GM15510 (cell line): ENCODE results near the gene NELFCD.

Experiments used
- POLR2A ChIP-seq: IDR thresholded peaks from 3 replicates; pipeline ENCODE4 v1.6.1; 2011; ENCODE audit warnings: borderline replicate concordance; ENCODE audit not compliant: insufficient read length; ENCODE audit errors: extremely low read depth

Gene NELFCD

DNA sequence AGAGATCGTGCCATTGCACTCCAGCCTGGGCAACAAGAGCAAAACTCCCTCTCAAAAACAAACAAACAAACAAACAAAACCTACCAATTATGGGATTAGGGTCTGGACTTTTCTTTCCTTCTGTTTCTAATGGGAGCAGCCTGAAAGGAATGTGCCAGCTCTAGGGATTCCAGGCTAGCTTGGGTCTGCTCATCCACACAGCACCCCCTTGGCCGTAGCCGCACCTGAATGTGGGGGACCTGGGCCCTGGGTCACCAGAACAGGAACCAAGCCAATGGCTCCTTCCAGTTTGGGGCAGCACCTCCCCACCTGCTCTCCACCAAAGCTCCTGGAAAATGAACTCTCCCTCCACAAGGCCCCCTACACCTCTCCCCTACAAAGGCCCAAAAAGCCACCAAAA, 19.3 kb downstream of the NELFCD start:
- TF ChIP-seq POLR2A = no peak

DNA sequence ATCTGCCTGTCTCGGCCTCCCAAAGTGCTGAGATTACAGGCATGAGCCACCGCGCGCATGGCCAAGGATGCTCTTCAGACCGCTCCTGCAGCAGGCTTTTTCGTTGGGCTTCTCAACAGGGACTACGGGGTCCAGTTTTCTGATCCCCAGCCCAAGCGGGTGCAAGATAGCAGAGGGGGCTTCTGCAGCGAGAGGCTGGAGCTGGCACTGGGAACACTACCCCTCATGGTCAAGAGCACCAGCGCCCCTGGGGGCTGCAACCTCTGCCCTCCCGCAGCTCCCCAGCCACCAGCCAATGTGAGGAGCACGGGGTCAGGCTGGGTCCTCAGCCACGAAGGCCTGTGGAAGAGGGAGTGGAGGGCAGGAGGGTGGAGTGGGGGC, 20.0 kb downstream of the NELFCD start:
- no peak for TF ChIP-seq POLR2A

DNA sequence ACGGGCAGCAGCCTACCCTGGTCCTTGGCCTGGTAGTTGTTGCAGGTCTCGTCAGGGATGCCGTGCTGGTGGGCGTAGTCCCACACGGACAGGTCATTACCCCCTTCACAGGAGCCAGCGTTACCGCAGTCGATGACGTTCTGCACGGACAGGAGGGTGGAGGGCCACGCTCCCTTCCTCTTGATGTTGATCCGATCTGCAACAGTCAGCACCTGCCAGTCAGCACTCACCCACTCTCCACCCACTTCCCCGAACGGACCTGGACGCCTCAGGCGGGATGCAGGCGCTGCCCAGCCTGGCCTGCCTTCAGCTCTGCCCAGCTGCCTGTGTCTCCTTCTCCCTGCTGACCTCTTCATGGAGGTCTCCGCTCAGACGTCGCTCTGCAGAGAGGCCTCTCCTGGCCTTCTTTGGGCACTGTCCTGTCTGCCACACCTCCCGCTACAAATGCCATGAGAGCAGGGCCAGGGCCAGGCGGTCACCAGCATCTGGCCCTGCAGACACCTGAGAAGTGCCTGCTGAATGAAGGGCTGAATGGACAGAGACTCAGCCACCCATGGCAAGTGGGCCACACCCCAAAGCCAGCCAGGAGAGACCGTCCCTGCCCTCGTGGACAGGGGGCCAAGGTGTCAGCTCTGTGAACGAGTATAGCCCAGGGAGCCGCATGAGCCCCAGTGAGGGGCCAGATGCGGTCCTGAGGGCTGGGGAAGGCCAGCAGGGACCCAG, 20.6 kb downstream of the NELFCD start:
- no peak for TF ChIP-seq POLR2A

DNA sequence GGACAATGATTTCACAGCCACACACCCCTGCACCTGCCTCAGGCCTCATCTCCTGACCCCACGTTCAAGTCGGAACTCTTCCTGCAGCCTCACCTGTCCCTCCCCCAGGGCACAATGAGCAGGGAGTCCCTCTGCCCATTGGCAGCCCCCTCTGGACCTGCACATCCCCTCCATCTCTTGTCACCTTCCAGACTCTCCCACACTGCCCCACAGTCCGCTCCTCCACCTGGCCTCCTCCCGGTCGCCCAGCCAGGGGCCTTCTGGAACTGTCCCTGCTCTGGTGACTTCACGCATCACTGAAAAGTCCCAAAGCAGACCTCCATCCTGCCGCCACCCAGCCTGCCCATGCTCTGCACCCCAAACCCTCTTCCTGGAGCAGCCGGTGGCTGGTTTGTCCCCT, 21.3 kb downstream of the NELFCD start:
- TF ChIP-seq POLR2A = peak; percentile 5

DNA sequence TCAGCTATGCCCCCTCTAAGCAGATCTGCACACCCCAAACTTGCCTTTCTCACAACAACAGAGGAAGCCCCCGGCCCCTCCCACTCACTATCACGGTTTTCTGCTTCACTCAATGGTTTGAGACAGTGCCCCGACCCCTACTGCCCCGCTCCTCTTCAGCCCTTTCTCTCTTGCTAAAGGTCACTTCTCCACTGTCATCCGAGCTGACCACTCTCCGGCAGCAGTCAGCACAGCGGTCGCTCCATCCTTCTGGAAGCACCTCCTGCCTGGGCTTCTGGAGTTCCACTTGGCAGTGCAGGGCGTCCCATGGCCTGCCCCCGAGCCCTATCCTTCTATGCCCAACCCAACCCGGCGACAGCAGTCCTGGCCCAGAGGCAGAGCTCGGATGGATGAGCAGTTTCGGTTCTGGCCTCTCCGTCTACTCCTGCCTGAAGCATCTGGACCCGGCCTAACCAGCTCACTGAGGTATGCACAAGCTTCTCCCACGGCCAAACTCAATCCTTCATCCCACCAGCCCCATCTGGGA, 21.9 kb downstream of the NELFCD start:
- no peak for TF ChIP-seq POLR2A

DNA sequence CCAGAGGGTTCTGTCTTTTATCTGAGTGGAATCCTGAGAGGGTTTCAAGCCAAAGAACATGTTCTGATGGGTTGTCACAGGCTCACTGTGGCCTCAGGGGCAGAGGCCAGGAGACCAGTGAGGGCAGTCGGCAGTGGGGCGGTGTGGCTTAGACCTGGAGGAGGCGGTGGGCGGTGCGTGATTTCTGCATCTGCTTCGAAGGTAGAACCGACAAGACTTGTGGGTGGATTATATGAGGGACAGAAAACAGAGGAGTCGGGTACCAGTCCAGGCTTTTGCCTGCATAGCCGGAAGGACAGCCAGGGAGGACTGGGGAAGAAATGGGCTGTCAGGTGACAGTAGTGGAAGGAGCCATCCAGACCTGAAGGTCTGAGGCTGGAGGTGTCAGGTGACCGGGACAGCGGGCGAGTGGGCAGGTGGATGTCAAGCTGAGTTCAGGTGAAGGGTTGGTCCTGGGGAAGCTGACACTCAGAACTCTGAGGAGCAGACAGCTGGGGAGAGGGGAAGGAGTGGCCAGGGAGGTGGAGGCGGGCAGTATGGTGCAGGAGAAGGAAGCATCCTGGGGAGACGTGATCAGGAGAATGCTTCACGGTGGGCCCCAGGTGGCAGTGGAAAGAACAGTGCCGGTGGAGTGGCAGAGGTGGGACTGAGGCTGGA, 22.9 kb downstream of the NELFCD start:
- no peak for TF ChIP-seq POLR2A

DNA sequence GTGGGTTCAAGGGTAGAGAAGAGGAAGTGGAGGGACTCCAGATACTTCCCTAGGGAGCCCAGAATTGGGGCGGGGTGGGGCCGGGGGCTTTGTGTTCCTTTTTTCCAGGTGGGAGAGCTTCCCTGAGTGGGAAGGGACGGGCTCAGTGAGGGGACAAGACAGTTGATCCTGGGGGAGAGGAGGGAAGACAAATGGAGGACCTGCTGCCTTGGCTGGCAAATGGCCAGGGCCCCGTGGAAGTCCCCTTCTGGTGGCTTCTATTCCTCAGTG, 23.4 kb downstream of the NELFCD start:
- TF ChIP-seq POLR2A = no peak

DNA sequence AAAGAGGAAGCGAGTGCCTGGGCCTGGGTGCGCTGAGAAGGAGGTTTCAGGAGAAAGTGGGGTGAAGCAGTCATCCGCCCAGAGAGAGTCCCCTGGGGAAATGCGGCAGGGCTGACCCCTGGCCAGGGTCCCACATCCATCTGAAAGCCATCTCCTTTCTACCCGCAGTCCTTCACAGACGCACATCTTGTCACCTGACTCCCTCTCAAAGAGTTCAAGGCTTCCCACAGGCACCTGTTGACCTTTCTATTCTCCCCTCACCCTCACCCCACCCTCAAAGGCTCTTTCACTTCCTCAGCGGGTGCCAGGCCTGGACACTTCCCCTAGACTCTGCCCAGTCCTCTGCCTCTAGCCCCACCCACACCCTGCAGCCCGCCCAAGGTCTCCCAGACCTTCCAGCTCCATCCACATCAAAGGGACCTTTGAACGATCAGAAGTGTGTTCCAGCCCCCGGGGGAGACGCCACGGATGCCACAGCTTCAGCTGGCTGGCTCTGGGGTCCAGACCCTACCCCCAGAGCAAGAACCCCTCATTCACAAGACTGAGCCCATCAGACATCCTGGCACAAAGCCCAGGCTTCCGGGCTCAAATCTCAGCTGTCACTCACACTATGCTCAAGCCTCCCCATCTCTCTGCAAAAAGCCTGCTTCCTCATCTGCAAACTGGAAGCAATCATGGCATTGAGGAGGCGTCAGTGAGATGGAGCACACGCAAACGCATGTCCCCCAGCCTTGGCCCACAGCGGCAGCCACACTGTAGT, 23.9 kb downstream of the NELFCD start:
- peak; percentile 36 for TF ChIP-seq POLR2A

DNA sequence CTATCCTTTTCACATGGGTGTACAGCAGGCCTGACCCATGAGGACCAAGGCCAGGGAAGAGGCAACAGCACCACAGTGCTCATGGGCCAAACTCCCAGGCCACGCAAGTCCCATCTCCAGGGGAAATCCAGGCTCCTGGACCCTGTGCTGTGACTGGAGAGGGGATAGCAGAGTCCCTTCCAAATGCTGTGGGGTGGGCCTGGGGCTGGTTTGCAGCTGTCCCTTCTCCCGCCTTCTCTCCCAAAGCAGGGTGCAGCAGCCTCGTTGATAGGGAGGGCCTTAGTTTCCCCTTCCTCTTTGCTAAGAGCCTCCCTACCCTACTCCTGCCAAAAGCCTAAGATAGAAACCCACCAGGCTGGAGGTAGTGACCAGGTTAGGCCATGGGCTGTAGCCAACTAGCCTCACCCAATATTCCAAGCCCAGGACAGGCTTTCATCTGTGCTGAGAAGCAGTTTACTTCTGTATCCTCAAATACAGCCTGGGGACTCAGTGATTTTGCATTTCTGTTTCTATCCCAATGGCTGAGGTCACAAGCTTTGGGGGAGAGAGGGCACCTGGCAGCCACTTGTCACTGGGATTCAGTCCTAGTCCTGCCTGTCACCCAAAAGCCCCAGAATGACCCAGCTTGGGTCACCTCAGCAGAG, 24.6 kb downstream of the NELFCD start:
- no peak for TF ChIP-seq POLR2A

DNA sequence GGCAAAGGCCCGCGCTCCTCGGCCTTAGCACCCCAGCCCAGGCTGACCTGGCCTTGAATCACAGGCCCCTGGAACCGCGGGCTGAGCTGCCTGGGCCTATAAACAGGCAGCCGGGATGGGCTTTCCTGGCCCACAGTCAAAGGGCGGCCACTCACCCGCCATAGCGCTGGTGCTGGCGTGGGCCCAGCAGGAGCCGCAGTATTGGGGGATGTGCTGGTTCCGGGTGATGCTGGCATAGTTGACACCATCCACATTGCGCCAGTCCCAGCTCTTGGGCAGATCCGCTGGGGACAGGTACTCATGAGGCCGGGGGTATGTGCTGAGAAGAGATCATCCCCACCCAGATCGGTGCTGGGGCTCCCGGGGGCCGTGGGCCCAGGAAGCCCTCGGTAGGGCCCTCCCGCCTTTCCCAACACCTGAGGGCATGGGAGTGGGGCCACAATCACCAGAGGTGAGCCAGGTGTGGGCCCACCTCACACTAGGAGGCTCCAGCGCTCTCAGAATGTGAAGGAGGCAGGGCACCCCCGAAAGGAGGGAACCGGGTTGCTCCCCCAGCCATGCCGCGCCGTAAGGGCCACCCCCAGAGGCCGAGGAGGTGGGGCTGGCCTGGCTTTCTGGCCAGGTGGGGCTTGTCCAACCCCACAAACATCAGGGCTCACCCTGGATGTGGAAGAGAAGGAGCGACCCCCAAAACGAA, 25.3 kb downstream of the NELFCD start:
- TF ChIP-seq POLR2A = peak; percentile 5

DNA sequence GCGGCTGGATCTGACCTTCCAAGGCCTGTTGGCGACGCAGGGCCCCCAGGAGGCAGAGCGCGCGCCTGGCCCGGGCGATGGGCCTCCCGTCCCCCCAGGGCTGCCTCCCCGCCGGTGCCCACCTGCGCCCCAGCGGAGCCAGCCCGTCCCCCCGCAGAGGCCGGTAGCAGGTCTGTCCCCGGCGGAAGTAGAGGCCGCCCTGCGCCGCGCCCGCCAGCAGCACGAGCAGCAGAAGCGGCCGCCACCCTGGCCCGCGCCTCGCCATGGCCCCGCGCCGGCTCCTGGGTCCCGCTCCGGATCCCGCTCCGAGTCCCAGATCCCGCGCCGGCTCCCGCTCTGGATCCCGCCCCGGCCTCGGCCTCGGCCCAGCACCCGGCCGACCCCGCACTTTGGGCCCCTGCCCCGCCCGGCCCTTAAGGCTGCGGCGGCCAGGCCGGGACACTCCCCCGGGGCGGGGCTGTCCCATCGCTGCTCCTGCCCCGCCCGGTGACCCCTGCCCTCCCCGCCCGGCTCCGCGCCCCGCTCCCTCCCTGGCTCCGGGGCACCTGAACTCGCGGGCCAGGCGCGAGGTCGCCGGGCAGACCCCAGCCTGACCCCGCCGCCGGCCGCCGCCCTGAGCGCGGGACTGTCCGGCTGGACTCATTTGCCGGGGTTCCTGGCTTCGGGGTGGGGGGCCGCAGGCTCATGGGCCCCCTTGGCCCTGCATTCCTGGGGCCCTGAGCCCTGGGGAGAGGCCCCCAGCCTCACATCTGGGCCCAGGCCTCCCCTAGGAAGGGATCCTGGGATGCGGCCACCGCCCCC, 26.0 kb downstream of the NELFCD start, which contains the start of gene CTSZ:
CTSZ (minus strand) TSS at position 391 of the 801 bp plus-strand sequence; CDS start at position 265, 126 bp downstream.
- TF ChIP-seq POLR2A = peak; percentile 82

DNA sequence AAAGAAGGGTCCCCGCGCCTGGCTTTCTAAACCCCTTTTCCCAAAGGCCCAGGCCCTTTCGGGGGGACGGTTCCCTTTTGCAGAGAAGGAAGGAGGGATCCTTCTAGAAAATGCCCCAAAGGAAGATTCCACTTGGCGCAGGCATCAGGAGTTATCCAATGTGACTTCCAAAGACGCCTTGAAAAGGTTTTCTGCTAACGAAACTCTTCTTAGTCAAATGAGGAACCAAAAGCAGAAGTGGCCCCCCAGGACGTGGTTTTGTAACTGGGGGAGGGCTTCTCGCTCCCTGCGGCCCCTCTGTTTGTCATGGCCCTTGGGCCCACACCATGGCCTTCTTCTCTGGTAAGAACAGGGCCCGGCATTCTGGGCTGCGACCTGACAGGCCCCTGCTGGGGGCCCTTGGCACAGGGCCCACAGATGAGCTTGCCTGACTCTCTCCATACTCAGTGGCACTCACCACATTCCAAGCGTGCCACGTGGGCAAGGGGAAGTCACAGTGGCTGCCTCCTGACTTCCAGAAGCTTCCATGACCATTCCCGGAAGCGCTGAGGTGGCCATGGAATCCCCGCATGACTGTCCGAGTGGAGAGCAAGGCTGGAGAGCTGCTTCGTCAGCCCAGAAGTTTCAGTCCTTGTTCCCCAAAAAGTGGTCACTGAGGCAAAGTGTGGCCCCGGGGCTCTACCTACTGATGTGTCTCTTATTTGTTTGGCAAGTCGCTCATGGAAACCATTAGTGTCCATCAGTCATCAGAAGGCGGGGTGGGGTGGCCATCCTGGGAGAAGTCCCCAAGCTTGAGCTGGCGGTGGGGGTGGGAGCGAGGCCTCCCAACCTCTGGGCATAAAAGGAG, 26.8 kb downstream of the NELFCD start:
- no peak for TF ChIP-seq POLR2A
